PC-3 (cell line): Measurements from ENCODE around the gene SIDT2. TPM values are rescaled to one million over a fixed set of nuclear protein-coding genes. Genes with fewer than 3 reads are reported as not detected.

Experiments used
- ATAC-seq: fragments of 200-7000 bp; cut with Tn5 transposase; 2 replicates; pipeline ENCODE4 v1.9.1; 2020; ENCODE audit warnings: mild to moderate bottlenecking, moderate library complexity
- BruUV-seq: library from RNA; stranded (reverse); fragments of 400-500 nt; replicated peaks from 2 replicates; lab custom pipeline; 2021; lab: Mats Ljungman, UMichigan
- CTCF ChIA-PET: fragments of 300-600 bp; sonication (Branson Sonifier 250); formaldehyde crosslinking; loops from one replicate; lab custom pipeline; 2022; ENCODE audit warnings: antibody characterized with exemption; lab: Charles Lee
- POLR2A ChIA-PET: fragments of 300-600 bp; sonication (Branson Sonifier 250); formaldehyde crosslinking; loops from one replicate; lab custom pipeline; 2022; ENCODE audit warnings: antibody characterized with exemption; ENCODE audit not compliant: unreplicated experiment; lab: Charles Lee
- DNase-seq: peaks from one replicate; pipeline ENCODE4 v3.0.0-alpha.2; 2015
- H2AFZ ChIP-seq: fragments of 300-600 bp; sonication (generic); 2 replicates; pipeline ENCODE4 v1.6.0; 2016; ENCODE audit warnings: antibody characterized with exemption, low read length
- H3F3A ChIP-seq: fragments of 300-600 bp; sonication (generic); one replicate; pipeline ENCODE4 v1.6.0; 2017; ENCODE audit warnings: antibody characterized with exemption, low read length, control low read depth, mild to moderate bottlenecking; ENCODE audit not compliant: unreplicated experiment
- H3K27ac ChIP-seq: fragments of 300-600 bp; sonication (generic); 2 replicates; pipeline ENCODE4 v1.5.1; 2016; ENCODE audit warnings: mild to moderate bottlenecking, low read length
- H3K27me3 ChIP-seq: fragments of 300-600 bp; sonication (generic); 2 replicates; pipeline ENCODE4 v1.6.1; 2016; ENCODE audit warnings: low read length, mixed read lengths
- H3K36me3 ChIP-seq: fragments of 300-600 bp; sonication (generic); 2 replicates; pipeline ENCODE4 v1.6.1; 2016; ENCODE audit warnings: low read depth, mixed run types, low read length, mixed read lengths
- H3K4me1 ChIP-seq: fragments of 300-600 bp; sonication (generic); 2 replicates; pipeline ENCODE4 v1.5.1; 2016; ENCODE audit warnings: low read length; ENCODE audit not compliant: insufficient read depth
- H3K4me2 ChIP-seq: fragments of 300-600 bp; sonication (generic); 2 replicates; pipeline ENCODE4 v1.6.0; 2016; ENCODE audit warnings: low read length
- H3K4me3 ChIP-seq: fragments of 300-600 bp; sonication (generic); 2 replicates; pipeline ENCODE4 v1.5.1; 2016; ENCODE audit warnings: mild to moderate bottlenecking, low read length, mixed read lengths
- H3K79me2 ChIP-seq: fragments of 300-600 bp; sonication (generic); 2 replicates; pipeline ENCODE4 v1.6.1; 2017; ENCODE audit warnings: low read length, mixed read lengths
- H3K9ac ChIP-seq: fragments of 300-600 bp; sonication (generic); 2 replicates; pipeline ENCODE4 v1.6.0; 2016; ENCODE audit warnings: mild to moderate bottlenecking, low read length
- H3K9me2 ChIP-seq: fragments of 300-600 bp; sonication (generic); replicated peaks from 2 replicates; pipeline ENCODE4 v1.6.1; 2016; ENCODE audit warnings: mixed run types, low read length, mixed read lengths
- H3K9me3 ChIP-seq: fragments of 300-600 bp; sonication (generic); 2 replicates; pipeline ENCODE4 v1.6.1; 2016; ENCODE audit warnings: low read length, mixed read lengths
- H4K20me1 ChIP-seq: fragments of 300-600 bp; sonication (generic); 2 replicates; pipeline ENCODE4 v1.6.1; 2016; ENCODE audit warnings: low read length, mixed read lengths
- EZH2 ChIP-seq: fragments of 300-600 bp; sonication (generic); IDR thresholded peaks from one replicate; pipeline ENCODE4 v1.6.1; 2017; ENCODE audit warnings: antibody characterized with exemption, mild to moderate bottlenecking, low read length; ENCODE audit not compliant: unreplicated experiment
- EZH2phosphoT487 ChIP-seq: fragments of 300-600 bp; sonication (generic); IDR thresholded peaks from 2 replicates; pipeline ENCODE4 v1.6.1; 2018; ENCODE audit warnings: mild to moderate bottlenecking, antibody characterized with exemption, low read length, borderline replicate concordance
- intact Hi-C: fragments of 100-400 bp; cut with micrococcal nuclease; formaldehyde crosslinking; loops from 2 replicates; pipeline ENCODE4 v1.9.0; 2023
- total RNA-seq: library from RNA; depleted of rRNA; stranded (reverse); fragments of >200 nt; gene quantifications from 2 replicates; pipeline ENCODE4 v1.2.3, GENCODE V29; 2014
- TF ChIP-seq, protein P1 (sequence below): fragments of 300-600 bp; sonication (generic); conservative IDR thresholded peaks from 2 replicates; pipeline ENCODE4 v1.5.1; 2017; ENCODE audit warnings: antibody characterized with exemption, low read depth, mild to moderate bottlenecking, low read length

The SIDT2 gene
- total RNA-seq, 1 experiment from 2014 or later = 13.6 TPM

- DNase-seq (no peak), ATAC-seq (no peak)
- no peak overlapping the region for H3K9ac ChIP-seq
- TF ChIP-seq, protein P1, sequence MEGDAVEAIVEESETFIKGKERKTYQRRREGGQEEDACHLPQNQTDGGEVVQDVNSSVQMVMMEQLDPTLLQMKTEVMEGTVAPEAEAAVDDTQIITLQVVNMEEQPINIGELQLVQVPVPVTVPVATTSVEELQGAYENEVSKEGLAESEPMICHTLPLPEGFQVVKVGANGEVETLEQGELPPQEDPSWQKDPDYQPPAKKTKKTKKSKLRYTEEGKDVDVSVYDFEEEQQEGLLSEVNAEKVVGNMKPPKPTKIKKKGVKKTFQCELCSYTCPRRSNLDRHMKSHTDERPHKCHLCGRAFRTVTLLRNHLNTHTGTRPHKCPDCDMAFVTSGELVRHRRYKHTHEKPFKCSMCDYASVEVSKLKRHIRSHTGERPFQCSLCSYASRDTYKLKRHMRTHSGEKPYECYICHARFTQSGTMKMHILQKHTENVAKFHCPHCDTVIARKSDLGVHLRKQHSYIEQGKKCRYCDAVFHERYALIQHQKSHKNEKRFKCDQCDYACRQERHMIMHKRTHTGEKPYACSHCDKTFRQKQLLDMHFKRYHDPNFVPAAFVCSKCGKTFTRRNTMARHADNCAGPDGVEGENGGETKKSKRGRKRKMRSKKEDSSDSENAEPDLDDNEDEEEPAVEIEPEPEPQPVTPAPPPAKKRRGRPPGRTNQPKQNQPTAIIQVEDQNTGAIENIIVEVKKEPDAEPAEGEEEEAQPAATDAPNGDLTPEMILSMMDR = no peak
- TF ChIP-seq EZH2 = no peak
- no peaks in the 10 kb centered on the region for H3K27me3 ChIP-seq
- H3K4me1 ChIP-seq = no peaks in the 10 kb centered on the region
- no peaks in the 10 kb centered on the region for H4K20me1 ChIP-seq
- no peak overlapping the region for H2AFZ ChIP-seq
- no peak overlapping the region for H3K27ac ChIP-seq
- intact Hi-C loops = no loop called here
- ChIA-PET POLR2A (interaction anchor here (0.7 kb wide), 1 partner anchor 145 kb away, joined by 5 read pairs; no protein-coding TSS in a partner anchor), CTCF (interaction anchor here (0.6 kb wide), 1 partner anchor 29 kb away, joined by 4 read pairs; no protein-coding TSS in a partner anchor)
- H3K9me2 ChIP-seq = no peaks in the 10 kb centered on the region
- H3K36me3 ChIP-seq = peaks cover 43% of the 10 kb centered on the region; the same call in 1 of the 2 replicates
- H3K4me3 ChIP-seq = no peak overlapping the region
- no TSS peak for BruUV-seq
- H3K9me3 ChIP-seq = no peaks in the 10 kb centered on the region
- no peak overlapping the region for H3K4me2 ChIP-seq
- no peaks in the 10 kb centered on the region for H3K79me2 ChIP-seq
- H3F3A ChIP-seq = no peaks in the 10 kb centered on the region
Observed at GRCh38 chr11:117214404-117215110, 36.0 kb downstream of the SIDT2 start.

DNA sequence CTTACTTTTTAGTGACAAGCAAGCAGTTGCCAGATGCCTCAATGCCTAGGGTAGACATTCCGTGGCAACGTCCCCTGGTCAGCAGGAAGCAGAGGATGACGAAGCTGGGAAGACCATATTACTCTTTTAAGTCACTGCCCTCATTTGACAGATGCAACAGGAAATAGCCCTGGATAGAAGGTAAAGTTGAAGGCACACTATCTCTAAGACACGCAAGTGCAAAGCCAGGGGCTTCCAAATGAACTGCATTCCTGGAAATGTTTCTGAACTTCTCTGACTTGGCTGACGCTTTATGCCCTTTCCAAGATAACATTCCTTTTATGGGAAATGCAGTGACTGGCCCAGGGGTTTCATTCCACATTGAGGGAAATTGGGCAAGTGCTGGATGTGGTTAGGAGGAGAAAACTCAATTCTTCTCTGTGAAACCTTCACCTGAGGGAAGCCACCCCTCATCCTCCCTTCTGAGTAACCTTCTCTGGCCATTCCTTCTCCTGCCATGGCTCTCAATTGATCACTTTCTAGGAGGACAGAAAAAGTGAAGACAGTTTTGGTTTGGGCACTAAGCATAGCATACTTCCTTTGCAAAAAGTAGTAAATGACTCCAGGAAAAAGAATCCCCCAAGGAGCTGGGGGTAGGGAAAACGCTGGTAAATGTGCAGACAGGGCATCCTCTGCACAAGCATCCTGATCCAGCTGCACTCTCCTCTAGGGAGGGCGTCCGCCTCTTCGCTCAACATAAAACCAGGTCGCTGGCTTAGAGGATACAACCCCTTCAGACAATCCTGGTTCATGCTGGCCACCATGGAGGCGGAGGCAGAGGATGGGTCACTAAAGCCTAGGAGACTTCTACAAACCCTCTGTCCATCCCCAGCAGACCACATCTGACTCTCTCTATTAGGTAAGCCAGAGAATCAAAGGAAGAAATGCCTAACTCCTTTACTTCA, 38.9 kb downstream of the SIDT2 start:
- ATAC-seq (no peak), DNase-seq (no peak)
- Histone ChIP-seq H3K27ac (no peak overlapping the region), H3K27me3 (no peaks in the 10 kb centered on the region), H3K9me3 (no peaks in the 10 kb centered on the region), H3F3A (peaks cover 4% of the 10 kb centered on the region), H3K4me2 (no peak overlapping the region), H3K79me2 (no peaks in the 10 kb centered on the region), H2AFZ (no peak overlapping the region), H3K9me2 (no peaks in the 10 kb centered on the region), H3K36me3 (peaks cover 45% of the 10 kb centered on the region; the same call in 1 of the 2 replicates), H3K9ac (no peak overlapping the region), H4K20me1 (no peaks in the 10 kb centered on the region), H3K4me3 (no peak overlapping the region), H3K4me1 (peaks cover 13% of the 10 kb centered on the region)
- intact Hi-C loops = no loop called here
- ChIA-PET CTCF (no interaction called here), POLR2A (no interaction called here)
- TF ChIP-seq EZH2 (no peak), EZH2phosphoT487 (no peak)
- TF ChIP-seq, protein P1 = no peak
- TSS peak; percentile 2 for BruUV-seq
